Urinary bladder (tissue), 4 donors: Measurements from ENCODE around the gene MON1B. TPM values are rescaled to one million over a fixed set of nuclear protein-coding genes. Genes with fewer than 3 reads are reported as not detected.
"Not testable (repeated sequence)": the region's sequence is repeated elsewhere in the genome, so short reads cannot be mapped to it uniquely, and the experiment has no call there.

ENCODE experiments used
- DNase-seq: peaks from one replicate; pipeline ENCODE4 v3.0.0-alpha.2; 2015; ENCODE audit errors: extremely low spot score
- H3K27ac ChIP-seq: one replicate; pipeline ENCODE4 v1.5.1; 2013; ENCODE audit warnings: low read depth, mild to moderate bottlenecking, moderate library complexity
- H3K36me3 ChIP-seq: one replicate; pipeline ENCODE4 v1.6.1; 2013; ENCODE audit warnings: mild to moderate bottlenecking, moderate library complexity; ENCODE audit not compliant: insufficient read depth
- H3K4me1 ChIP-seq: one replicate; pipeline ENCODE4 v1.6.1; 2013; ENCODE audit warnings: mild to moderate bottlenecking, moderate library complexity; ENCODE audit not compliant: insufficient read depth
- H3K4me3 ChIP-seq: one replicate; pipeline ENCODE4 v1.5.1; 2013; ENCODE audit warnings: low read depth, low read length
- WGBS: extraction: QIAGEN DNeasy Blood & Tissue Kit; methylation state at CpG from one replicate; pipeline ENCODE4 v1.1.7; 2013; 5-methylcytosine and 5-hydroxymethylcytosine counted together
- polyA plus RNA-seq: library from polyadenylated mRNA; stranded (reverse); fragments of 200-250 nt; gene quantifications from one replicate; pipeline ENCODE4 v1.2.3, GENCODE V29; 2013
- total RNA-seq: library from RNA; depleted of rRNA; stranded (reverse); fragments of >200 nt; gene quantifications from one replicate; pipeline ENCODE4 v1.2.3, GENCODE V29; 2014
- donor health status: healthy with polysubstance abuse.
- donor health status: healthy.

Gene MON1B
- total and polyA plus RNA-seq, 2 donors = 5.5 to 24.1 TPM

DNA sequence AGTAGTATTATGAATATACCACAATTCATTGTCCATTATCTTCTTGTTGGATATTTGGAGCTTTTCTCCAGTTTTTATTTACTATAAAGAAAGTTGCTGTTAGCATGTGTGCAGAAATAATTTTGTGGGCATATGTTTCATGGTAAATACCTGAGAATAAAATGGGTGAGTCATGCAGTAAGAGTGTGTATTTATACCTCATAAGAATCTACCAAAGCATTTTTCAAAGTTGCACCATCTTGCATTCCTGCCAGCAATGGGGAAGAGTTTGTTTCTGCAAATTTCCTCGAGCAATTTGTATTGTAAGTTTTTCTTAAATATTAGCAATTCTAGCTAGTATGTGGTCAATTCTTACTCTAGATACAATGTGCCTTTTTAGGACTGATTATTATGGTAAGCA is 7.9 kb upstream of the MON1B start:
- 70% methylated on average over 1 of the region's 1 CpG for WGBS
- H3K4me1 ChIP-seq = no peaks in the 10 kb centered on the region
- H3K4me3 ChIP-seq = no peak overlapping the region
- no peak overlapping the region for H3K27ac ChIP-seq
- no peak for DNase-seq
- no peaks in the 10 kb centered on the region for H3K36me3 ChIP-seq

DNA sequence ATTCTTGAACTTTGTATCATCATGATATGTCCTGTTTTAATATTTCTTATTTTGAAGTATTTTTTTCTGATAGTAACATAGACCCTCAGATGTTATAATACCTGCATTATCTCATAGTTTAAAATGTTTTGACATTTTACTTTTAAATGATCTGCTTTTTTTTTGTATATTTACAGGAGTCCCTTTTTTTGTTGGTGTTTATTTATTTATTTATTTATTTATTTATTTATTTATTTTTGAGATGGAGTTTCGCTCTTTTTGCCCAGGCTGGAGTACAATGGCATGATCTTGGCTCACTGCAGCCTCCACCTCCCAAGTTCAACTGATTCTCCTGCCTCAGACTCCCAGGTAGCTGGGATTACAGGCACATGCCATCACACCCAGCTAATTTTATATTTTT is 4.7 kb upstream of the MON1B start:
- H3K27ac ChIP-seq, DNase-seq, H3K4me1 ChIP-seq, H3K36me3 ChIP-seq, H3K4me3 ChIP-seq: not testable (repeated sequence)
- WGBS = 97% methylated on average over 1 of the region's 1 CpG

DNA sequence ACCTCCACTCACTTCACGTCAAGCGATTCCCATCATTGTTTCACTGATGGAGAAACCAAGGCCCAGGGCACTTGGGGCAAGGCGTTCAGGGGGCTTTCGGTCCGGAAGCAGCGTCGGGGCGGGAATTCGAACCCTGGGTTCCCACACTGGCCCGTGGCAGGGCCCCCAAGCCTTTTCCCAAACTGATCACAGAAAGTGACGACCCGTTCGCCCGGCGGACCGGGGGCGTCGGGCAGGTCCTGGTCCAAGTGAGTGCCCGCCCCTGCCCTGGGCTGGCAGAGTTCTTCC is 856 bp upstream of the MON1B start:
- no peak for DNase-seq
- under 1% methylated on average over 19 of the region's 19 CpGs for whole genome bisulfite sequencing
- H3K36me3 ChIP-seq = peaks cover 3% of the 10 kb centered on the region
- H3K4me3 ChIP-seq = peak overlapping the region; percentile 58
- peaks cover 2% of the 10 kb centered on the region for H3K4me1 ChIP-seq
- peak overlapping the region; percentile 78 for H3K27ac ChIP-seq

DNA sequence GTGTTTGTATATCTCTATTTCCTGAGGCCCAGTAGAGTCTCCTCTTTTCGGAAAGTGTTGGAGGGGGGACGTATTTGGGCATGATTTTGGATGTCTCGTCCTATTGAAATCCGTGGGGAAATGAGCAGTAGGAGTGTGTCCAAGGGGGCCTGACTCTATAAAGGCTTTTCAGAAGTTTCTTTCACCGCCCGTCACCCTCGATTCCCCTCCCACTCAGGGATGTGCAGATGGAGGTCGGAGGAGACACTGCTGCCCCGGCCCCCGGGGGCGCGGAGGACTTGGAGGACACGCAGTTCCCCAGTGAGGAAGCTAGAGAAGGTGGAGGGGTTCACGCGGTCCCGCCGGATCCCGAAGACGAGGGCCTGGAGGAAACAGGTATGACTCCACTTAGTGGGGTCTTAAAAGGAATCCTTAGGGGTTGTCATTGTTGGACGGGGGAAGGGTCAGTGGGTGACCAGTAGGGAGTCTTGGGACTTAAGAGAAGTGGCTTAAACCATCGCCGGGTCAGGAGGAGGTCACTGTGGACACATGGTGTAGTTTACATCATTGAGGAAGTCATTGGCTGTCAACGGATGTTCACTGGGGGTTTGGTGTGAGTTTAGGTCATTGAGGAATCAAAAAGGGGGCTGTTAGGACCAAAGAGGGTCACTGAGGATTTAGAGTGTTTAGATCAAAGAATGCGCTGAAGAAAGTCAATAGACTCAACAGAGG is 424 bp downstream of the MON1B start:
- WGBS = 4% methylated on average over 24 of the region's 24 CpGs

DNA sequence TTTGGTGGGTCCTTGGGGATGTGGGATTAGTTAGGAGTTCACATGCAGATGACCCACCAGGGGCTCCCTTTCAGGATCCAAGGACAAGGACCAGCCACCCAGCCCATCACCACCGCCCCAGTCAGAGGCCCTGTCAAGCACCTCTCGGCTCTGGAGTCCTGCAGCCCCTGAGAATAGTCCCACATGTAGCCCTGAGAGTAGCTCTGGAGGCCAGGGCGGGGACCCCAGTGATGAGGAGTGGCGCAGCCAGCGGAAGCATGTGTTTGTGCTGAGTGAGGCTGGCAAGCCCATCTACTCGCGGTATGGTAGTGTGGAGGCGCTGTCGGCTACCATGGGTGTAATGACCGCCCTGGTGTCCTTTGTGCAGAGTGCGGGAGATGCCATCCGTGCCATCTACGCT is 2.4 kb downstream of the MON1B start:
- 98% methylated on average over 13 of the region's 13 CpGs for WGBS
- Histone ChIP-seq H3K27ac (no peak overlapping the region), H3K4me1 (peaks cover 2% of the 10 kb centered on the region), H3K36me3 (peaks cover 8% of the 10 kb centered on the region), H3K4me3 (no peak overlapping the region)
- no peak for DNase-seq

More for the DNA sequence above, 424 bp downstream of the MON1B start:
- no peak for DNase-seq
- Histone ChIP-seq H3K27ac (peak overlapping the region; percentile 99), H3K4me3 (peak overlapping the region; percentile 60), H3K36me3 (peaks cover 8% of the 10 kb centered on the region), H3K4me1 (peaks cover 2% of the 10 kb centered on the region)

DNA sequence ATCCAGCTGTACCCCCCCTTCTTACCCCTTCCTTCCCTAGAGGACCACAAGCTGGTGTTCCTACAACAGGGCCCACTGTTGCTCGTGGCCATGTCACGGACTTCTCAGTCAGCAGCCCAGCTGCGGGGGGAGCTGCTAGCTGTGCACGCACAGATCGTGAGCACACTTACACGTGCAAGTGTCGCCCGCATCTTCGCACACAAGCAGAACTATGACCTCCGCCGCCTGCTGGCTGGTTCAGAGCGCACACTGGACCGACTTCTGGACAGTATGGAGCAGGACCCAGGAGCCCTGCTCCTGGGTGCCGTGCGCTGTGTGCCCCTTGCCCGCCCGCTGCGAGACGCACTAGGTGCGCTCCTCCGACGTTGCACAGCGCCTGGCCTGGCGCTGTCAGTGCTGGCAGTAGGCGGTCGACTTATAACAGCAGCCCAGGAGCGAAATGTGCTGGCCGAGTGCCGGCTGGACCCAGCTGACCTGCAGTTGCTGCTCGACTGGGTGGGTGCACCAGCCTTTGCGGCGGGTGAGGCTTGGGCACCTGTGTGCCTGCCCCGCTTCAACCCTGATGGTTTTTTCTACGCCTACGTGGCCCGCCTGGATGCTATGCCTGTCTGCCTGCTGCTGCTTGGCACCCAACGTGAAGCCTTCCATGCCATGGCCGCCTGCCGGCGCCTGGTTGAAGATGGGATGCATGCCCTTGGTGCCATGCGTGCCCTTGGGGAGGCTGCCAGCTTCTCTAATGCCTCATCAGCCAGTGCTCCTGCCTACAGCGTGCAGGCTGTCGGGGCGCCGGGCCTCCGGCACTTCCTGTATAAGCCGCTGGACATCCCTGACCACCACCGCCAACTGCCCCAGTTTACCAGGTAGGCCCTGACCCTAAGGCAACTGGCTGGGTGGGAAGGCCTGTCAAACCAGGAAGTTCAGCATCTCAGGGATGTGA is 3.6 kb downstream of the MON1B start:
- Histone ChIP-seq H3K36me3 (peaks cover 10% of the 10 kb centered on the region), H3K27ac (no peak overlapping the region), H3K4me3 (no peak overlapping the region), H3K4me1 (peaks cover 2% of the 10 kb centered on the region)
- WGBS = 95% methylated on average over 48 of the region's 48 CpGs
- DNase-seq = no peak

DNA sequence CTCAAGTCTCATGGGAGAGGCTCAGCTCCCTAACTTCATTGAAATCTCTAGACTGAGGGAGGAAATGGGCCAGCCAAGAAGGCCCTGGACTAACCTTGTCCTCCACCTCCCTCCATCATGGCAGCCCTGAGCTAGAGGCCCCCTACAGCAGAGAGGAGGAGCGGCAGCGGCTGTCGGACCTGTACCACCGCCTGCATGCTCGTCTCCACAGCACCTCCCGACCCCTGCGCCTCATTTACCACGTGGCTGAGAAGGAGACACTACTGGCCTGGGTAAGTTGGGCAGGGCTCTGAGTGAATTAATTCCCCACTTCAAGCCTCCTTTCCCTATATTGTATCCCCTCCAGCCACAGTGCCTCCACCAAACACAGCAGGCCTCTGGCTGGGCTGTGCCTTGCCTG is 4.4 kb downstream of the MON1B start:
- peaks cover 2% of the 10 kb centered on the region for H3K4me1 ChIP-seq
- 85% methylated on average over 8 of the region's 8 CpGs for WGBS
- H3K36me3 ChIP-seq = peaks cover 10% of the 10 kb centered on the region
- H3K4me3 ChIP-seq = no peak overlapping the region
- no peak for DNase-seq
- H3K27ac ChIP-seq = no peak overlapping the region

DNA sequence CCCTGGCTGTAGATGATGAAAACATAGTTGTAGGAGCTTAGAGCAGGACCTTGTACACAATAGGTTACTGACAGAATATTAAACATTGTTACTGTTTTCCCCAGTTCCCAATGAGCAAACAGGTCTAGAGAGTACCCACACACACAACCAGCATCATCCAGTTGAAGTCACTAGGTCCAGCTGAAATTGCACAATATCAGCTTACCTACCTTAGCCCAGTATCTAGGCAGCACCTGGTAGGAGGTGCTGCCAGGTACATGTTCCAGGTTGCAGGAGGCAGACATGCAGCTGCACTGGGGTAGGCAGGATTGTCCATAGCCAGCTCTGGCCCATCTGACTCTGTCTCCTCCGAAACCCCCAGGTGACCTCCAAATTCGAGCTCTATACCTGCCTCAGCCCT is 6.8 kb downstream of the MON1B start:
- no peak for DNase-seq
- Histone ChIP-seq H3K36me3 (peaks cover 10% of the 10 kb centered on the region), H3K4me1 (no peaks in the 10 kb centered on the region), H3K4me3 (no peak overlapping the region), H3K27ac (no peak overlapping the region)
- 91% methylated on average over 2 of the region's 2 CpGs for WGBS

DNA sequence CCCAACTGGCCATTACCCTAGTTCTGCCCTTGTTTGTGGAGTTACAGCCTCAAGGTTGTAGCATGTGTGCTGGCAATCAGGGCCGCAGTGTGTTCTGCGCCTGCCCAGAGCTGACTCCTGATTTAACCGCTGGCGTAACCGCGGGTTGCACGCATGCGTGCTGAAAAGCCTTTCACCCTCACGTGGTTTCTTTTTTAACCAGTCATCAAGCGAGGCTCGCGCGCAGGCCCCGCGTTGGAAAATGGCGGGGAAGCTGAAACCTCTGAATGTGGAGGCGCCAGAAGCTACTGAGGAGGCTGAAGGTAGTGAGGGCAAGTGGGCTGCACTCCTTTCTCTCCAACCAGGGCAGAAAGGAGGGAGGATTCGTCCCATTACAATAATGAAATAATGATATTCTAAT is 8.2 kb downstream of the MON1B start, which contains the start of gene SYCE1L:
SYCE1L (plus strand) TSS at position 198 of the 400 bp plus-strand sequence; CDS start at position 242, 44 bp downstream.
- no peaks in the 10 kb centered on the region for H3K4me1 ChIP-seq
- no peak for DNase-seq
- H3K4me3 ChIP-seq = no peak within 1 kb of the TSS
- H3K36me3 ChIP-seq = peaks cover 8% of the 10 kb centered on the region
- H3K27ac ChIP-seq = no peak within 1 kb of the TSS
- 90% methylated on average over 18 of the region's 18 CpGs for WGBS

DNA sequence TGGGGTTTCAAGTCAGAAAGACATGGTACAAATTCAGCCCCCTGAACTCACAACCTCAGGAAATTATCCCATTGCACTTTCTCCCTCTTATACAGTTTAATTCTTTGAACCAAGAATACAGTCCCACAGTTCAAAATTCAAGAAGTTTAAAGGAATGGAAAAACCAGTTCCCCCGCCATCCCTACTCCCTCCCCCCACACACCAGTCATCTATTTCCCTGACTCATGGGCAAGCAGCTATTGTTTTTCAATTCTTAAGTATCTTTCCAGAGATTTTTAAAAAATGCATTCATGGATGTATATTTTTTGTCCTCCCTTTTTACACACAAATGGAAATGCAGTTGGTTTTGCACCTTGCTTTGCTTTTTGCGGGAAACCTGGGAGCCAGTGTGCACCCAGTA is 15.5 kb downstream of the MON1B start:
- Histone ChIP-seq H3K4me3 (no peak overlapping the region), H3K27ac (no peak overlapping the region), H3K36me3 (no peaks in the 10 kb centered on the region), H3K4me1 (no peaks in the 10 kb centered on the region)
- WGBS = 88% methylated on average over 2 of the region's 2 CpGs
- no peak for DNase-seq

DNA sequence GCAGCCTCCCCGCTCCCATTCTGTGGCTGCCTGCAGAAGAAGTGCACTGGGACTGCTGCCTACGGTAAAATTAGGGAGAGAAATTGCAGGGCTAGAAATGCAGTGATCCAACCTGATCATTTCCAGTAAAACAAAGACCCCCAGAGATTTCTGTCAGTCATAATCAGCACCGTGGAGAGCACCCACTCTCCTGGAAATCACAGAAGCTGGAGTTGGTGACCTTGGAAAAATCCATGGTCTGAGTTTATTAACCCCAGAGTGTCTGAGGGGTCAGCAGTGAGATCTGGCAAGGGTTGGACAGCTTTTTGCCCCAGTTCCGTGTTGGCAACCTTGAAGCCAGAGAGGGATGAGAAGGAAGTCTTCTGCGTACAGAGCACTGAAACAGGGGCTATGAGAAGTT is 16.0 kb downstream of the MON1B start:
- H3K36me3 ChIP-seq = no peaks in the 10 kb centered on the region
- no peak overlapping the region for H3K4me3 ChIP-seq
- no peak for DNase-seq
- H3K4me1 ChIP-seq = no peaks in the 10 kb centered on the region
- H3K27ac ChIP-seq = no peak overlapping the region
- 52% methylated on average over 5 of the region's 5 CpGs for WGBS

DNA sequence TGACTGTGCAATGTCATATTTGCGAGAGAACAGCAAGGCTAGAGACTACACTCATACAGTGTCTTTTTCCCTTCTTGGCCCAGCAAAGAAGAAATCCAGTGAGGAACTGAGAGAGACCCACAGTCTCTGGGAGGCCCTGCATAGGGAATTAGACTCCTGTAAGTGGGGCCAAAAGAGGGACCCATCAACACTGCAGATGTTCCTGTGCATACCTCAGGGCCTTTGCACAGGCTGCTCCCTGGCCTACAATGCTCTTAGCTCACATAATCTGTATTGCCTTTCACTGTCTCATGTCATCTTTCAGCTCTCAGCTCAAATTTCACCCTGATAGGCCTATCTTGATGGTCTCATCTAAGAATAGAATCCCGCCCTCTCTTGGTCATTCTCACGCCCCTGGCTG is 17.4 kb downstream of the MON1B start:
- DNase-seq = no peak
- 95% methylated on average over 3 of the region's 3 CpGs for WGBS

DNA sequence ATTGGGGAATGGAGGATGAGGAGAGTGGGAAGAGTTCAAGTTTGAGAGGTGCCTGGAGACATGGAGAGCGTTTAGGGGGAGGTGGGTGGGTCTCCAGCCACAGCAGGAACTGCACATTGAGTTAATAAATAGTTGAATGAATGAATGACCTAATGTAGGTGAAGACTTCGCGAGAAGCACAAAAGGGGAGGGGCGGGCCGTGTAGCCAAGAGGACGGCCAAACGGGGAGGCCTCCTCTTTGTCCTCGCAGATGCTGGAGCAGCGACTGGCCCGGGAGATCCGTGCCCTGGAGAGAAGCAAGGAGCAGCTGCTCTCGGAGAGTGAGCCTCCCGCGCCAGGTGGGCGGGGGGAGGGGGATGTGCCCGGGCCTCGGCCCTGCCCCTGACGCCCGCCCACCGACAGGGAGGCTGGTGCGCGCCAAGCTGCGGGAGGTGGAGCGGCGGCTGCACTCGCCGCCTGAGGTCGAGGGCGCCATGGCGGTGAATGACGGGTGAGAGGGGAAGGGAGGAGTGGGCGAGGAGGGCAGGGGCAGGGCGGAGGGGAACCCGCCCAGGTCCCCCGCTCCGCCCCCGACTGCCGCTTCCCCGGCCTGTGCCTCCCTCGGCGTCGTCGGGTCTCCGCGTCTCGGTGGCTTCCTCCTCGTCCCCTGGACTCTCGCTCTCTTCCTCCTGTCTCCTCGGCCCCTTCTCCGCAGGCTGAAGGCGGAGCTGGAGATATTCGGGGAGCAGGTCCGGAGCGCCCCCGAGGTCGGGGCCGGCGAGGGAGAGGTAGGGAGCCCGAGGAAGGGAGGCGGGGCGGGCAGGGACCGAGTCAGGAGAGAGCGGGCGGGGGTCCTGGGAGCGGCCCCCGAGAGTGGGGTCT is 21.1 kb downstream of the MON1B start:
- Histone ChIP-seq H3K36me3 (no peaks in the 10 kb centered on the region), H3K27ac (peak overlapping the region; percentile 55), H3K4me1 (no peaks in the 10 kb centered on the region), H3K4me3 (peak overlapping the region; percentile 74)
- WGBS = 2% methylated on average over 66 of the region's 66 CpGs
- DNase-seq = no peak

More for the DNA sequence above, 17.4 kb downstream of the MON1B start:
- Histone ChIP-seq H3K4me1 (no peaks in the 10 kb centered on the region), H3K4me3 (no peak overlapping the region), H3K36me3 (no peaks in the 10 kb centered on the region), H3K27ac (no peak overlapping the region)
